Tibial nerve (tissue), 3 donors: ENCODE measurements around the gene TTC3.
"Not testable (repeated sequence)": the region's sequence is repeated elsewhere in the genome, so short reads cannot be mapped to it uniquely, and the experiment has no call there.

ENCODE experiments used
- POLR2A ChIP-seq, 2 donors: fragments of 450-650 bp; IDR thresholded peaks; one replicate each; pipeline ENCODE4 v1.6.1; 2017; ENCODE audit warnings: antibody characterized with exemption in 2 of 2, mild to moderate bottlenecking in 2 of 2, moderate library complexity in 2 of 2
- TF ChIP-seq, protein P1 (sequence below), 5 experiments: fragments of 200-600 bp in 3 of 5; fragments of 450-650 bp in 2 of 5; sonication (generic) in 3 of 5; IDR thresholded peaks; one replicate each; pipeline ENCODE4 v1.5.1; 2016 to 2019; ENCODE audit warnings: antibody characterized with exemption in 5 of 5, mild to moderate bottlenecking in 3 of 5, moderate library complexity in 2 of 5

DNA sequence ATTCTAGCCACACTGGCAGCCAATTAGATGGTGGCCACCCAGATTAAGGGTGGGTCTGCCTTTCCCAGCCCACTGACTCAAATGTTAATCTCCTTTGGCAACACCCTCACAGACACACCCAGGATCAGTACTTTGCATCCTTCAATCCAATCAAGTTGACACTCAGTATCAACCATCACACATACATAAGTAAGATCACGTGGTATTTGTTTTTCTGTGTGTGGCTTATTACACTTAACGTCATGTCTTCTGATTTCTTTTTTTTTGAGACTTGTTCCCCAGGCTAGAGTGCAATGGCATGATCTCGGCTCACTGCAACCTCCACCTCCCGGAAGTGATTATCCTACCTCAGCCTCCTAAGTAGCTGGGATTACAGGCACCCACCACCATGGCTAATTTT lies 38.7 kb upstream of the TTC3 start:
- not testable (repeated sequence) for TF ChIP-seq POLR2A (IDR thresholded peaks at IDR 0.05)
- TF ChIP-seq, protein P1, sequence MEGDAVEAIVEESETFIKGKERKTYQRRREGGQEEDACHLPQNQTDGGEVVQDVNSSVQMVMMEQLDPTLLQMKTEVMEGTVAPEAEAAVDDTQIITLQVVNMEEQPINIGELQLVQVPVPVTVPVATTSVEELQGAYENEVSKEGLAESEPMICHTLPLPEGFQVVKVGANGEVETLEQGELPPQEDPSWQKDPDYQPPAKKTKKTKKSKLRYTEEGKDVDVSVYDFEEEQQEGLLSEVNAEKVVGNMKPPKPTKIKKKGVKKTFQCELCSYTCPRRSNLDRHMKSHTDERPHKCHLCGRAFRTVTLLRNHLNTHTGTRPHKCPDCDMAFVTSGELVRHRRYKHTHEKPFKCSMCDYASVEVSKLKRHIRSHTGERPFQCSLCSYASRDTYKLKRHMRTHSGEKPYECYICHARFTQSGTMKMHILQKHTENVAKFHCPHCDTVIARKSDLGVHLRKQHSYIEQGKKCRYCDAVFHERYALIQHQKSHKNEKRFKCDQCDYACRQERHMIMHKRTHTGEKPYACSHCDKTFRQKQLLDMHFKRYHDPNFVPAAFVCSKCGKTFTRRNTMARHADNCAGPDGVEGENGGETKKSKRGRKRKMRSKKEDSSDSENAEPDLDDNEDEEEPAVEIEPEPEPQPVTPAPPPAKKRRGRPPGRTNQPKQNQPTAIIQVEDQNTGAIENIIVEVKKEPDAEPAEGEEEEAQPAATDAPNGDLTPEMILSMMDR (IDR thresholded peaks at IDR 0.05) = not testable (repeated sequence)
